Dendritic cell treated with granulocyte-macrophage colony-stimulating factor and Interleukin-4, amounts not matched to agents 40 ng/mL and 50 ng/mL, for 4 days (primary cell): ENCODE measurements around the gene AFTPH.
A peak's percentile ranks its signal among the peaks of the same experiment; 100 is the strongest.

Experiments used
- H3K27ac Mint-ChIP-seq: one replicate; pipeline ENCODE4 v1.8.0; 2022; ENCODE audit warnings: mild to moderate bottlenecking, mixed read lengths
- H3K27me3 Mint-ChIP-seq: one replicate; pipeline ENCODE4 v1.8.0; 2022; ENCODE audit warnings: mild to moderate bottlenecking, mixed read lengths
- H3K36me3 Mint-ChIP-seq: one replicate; pipeline ENCODE4 v1.8.0; 2022; ENCODE audit warnings: low read depth, mixed read lengths
- H3K4me1 Mint-ChIP-seq: one replicate; pipeline ENCODE4 v1.8.0; 2022; ENCODE audit warnings: low read depth, mixed read lengths
- H3K4me3 Mint-ChIP-seq: one replicate; pipeline ENCODE4 v1.8.0; 2022; ENCODE audit warnings: mild to moderate bottlenecking, moderate library complexity, mixed read lengths
- H3K9me3 Mint-ChIP-seq: one replicate; pipeline ENCODE4 v1.8.0; 2022; ENCODE audit warnings: mixed read lengths
- intact Hi-C: fragments of 100-400 bp; cut with micrococcal nuclease; formaldehyde crosslinking; loops from one replicate; pipeline ENCODE4 v1.15.0; 2022

The AFTPH gene, protein sequence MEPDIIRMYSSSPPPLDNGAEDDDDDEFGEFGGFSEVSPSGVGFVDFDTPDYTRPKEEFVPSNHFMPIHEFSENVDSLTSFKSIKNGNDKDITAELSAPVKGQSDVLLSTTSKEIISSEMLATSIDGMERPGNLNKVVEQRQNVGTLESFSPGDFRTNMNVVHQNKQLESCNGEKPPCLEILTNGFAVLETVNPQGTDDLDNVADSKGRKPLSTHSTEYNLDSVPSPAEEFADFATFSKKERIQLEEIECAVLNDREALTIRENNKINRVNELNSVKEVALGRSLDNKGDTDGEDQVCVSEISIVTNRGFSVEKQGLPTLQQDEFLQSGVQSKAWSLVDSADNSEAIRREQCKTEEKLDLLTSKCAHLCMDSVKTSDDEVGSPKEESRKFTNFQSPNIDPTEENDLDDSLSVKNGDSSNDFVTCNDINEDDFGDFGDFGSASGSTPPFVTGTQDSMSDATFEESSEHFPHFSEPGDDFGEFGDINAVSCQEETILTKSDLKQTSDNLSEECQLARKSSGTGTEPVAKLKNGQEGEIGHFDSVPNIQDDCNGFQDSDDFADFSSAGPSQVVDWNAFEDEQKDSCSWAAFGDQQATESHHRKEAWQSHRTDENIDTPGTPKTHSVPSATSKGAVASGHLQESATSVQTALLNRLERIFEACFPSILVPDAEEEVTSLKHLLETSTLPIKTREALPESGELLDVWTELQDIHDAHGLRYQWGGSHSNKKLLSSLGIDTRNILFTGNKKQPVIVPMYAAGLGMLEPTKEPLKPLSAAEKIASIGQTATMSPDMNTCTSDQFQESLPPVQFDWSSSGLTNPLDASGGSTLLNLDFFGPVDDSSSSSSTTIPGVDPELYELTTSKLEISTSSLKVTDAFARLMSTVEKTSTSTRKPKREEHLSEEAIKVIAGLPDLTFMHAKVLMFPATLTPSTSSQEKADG

DNA sequence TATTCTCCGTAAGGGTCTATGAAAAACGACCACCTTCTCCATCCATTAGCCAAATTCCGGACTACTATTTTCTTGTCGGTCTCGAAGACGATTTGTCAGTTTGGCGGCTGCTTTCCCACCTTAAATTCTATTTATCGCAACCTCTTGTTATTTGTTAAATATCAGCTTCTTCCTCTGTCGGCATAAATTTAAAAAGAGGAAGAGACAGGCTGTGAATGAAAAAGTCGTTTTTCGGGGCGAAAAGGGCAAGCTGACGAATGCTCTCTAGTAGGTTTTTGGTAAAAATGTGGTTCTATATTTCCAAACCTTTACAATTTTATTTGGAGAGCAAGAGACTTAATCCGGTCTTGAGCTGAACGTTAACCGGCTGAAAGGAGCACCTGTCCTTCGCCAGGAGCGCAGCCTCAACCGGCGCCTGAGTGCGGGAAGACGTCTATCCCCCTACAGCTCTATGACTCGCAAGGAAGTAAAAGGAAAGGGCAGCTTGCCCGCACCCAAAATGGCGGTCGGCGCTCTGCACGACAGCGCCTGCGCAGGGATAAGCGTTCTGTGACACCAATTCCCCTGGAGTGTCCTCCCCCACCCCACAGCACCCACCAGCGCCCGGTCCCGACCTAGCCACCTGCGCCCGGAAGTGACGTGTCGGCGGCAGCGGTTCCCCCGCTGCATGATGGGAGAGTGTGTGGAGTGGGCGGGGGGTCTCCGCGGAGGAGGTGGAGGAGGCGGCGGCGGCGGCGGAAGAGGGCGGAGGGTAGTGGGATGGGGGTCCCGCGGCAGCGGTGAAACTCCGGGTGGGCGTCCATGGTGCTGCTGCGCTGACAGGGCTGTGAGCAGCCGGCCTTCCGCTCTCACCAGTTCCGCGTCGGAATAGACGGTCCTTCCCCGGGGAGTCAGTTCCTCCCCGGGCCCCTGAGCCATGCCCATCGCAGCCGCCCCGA lies at the start of gene AFTPH:
AFTPH (plus strand) TSS at position 663 of the 938 bp plus-strand sequence. CDS start 27,147 bp downstream, outside the sequence.
- Mint-ChIP-seq H3K36me3 (peaks cover 26% of the 10 kb centered on the region), H3K4me3 (peak within 1 kb of the TSS; percentile 84), H3K4me1 (peaks cover 22% of the 10 kb centered on the region), H3K27ac (peak within 1 kb of the TSS; percentile 99), H3K27me3 (no peaks in the 10 kb centered on the region), H3K9me3 (no peaks in the 10 kb centered on the region)
- intact Hi-C loops = loop anchor here (2.0 to 5.0 kb wide), 4 partner anchors 39 to 341 kb away; no protein-coding TSS in a partner anchor

DNA sequence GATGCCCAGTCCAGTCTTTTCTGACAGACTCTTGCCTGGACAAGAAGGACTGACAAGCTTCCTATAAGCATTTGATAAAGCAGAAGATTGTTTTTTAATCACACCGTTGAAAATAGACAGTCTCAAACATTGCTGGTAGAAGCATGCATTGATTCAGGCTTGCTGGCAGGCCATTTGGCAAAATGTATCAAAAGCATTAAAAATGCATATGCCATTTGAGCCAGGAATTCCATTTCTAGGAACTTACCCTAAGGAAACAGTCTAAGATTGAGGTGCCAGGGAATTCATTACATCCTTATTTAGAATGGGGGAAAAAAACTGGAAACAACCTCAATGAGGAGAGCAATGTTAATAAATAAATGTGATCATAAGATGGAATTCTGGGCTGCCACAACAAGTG lies 49.5 kb upstream of the AFTPH start:
- intact Hi-C loops = no loop called here
- H3K4me3 Mint-ChIP-seq = no peak overlapping the region
- peaks cover 11% of the 10 kb centered on the region for H3K4me1 Mint-ChIP-seq
- no peak overlapping the region for H3K27ac Mint-ChIP-seq
- peaks cover 4% of the 10 kb centered on the region for H3K27me3 Mint-ChIP-seq
- H3K36me3 Mint-ChIP-seq = no peaks in the 10 kb centered on the region
- H3K9me3 Mint-ChIP-seq = no peaks in the 10 kb centered on the region

DNA sequence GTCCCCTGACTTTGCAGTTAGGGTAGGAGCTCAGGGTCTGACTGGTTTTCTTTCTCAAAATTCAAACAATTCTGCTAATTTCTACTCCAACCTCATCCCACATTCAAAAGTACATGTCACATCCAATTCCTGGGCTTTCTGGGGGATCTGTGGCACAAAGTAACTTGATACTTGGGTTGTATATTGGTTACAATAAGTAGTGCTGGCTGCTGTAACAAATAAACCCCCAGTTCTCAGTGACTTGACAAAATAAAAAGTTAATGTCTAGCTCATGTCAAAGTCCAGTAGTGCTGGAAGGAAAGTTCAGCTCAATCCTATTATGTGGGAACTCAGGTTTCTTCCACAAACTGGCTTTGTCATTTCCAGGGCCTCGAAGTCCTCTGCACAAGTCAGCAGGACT lies 47.1 kb upstream of the AFTPH start:
- Mint-ChIP-seq H3K9me3 (no peaks in the 10 kb centered on the region), H3K4me1 (peaks cover 11% of the 10 kb centered on the region), H3K27ac (no peak overlapping the region), H3K4me3 (no peak overlapping the region), H3K36me3 (no peaks in the 10 kb centered on the region), H3K27me3 (peaks cover 2% of the 10 kb centered on the region)
- intact Hi-C loops = no loop called here

DNA sequence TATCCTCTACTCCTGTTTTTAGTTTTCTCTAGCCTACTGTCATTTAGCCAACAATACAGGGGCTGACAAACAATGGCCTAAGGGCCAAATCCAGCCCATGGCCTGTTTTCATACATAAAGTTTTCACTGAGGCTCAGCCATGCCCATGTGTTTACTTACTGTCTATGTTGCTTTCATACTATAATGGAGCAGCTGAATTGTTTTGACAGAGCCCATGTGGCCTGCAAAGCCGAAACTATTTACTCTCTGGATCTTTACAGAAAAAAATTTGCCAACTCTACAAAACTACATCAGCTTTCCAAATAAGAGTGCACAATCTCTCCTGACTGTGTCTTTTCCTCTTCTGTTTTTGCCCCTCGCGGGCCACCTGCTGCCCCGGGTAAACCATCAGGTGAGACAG lies 46.1 kb upstream of the AFTPH start:
- H3K4me1 Mint-ChIP-seq = peaks cover 11% of the 10 kb centered on the region
- intact Hi-C loops = no loop called here
- no peaks in the 10 kb centered on the region for H3K36me3 Mint-ChIP-seq
- peaks cover 2% of the 10 kb centered on the region for H3K27me3 Mint-ChIP-seq
- H3K27ac Mint-ChIP-seq = no peak overlapping the region
- H3K9me3 Mint-ChIP-seq = no peaks in the 10 kb centered on the region
- no peak overlapping the region for H3K4me3 Mint-ChIP-seq

DNA sequence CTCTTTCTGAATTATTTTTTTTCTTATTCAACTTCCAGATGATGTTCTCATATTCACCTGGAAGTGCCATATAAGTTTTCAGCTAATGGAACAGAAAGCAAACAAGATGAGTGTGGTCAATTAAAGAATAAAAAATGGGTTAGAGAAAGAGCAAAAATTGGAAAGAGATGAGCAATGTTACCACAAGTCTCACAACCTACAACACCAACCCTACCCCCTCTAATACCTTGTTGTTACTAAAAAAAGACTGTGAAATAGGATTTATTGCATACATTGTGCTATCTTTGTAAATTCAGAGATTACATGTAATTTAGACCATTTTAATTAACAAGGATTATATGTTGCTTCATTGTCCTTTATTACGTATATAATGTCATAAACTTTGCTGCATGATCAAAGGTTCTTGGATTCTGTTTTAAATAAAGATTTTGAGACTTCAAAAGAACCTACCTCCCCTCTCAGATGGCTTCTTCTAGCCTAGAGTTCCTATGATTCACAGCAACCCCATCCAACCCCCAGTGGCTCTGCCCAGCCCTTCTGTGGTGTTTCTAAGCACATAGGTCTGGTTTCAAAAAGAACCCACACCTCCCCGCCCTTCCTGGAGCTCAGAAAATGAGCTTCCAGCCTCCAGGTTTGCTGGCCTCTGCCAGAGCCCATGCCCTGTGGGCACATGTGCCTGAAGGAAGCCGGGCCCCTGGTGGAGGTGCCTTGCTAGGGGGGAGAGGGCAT lies 45.5 kb upstream of the AFTPH start:
- H3K4me3 Mint-ChIP-seq = no peak overlapping the region
- no peaks in the 10 kb centered on the region for H3K27me3 Mint-ChIP-seq
- H3K27ac Mint-ChIP-seq = no peak overlapping the region
- no peaks in the 10 kb centered on the region for H3K9me3 Mint-ChIP-seq
- peaks cover 11% of the 10 kb centered on the region for H3K4me1 Mint-ChIP-seq
- intact Hi-C loops = no loop called here
- H3K36me3 Mint-ChIP-seq = no peaks in the 10 kb centered on the region

DNA sequence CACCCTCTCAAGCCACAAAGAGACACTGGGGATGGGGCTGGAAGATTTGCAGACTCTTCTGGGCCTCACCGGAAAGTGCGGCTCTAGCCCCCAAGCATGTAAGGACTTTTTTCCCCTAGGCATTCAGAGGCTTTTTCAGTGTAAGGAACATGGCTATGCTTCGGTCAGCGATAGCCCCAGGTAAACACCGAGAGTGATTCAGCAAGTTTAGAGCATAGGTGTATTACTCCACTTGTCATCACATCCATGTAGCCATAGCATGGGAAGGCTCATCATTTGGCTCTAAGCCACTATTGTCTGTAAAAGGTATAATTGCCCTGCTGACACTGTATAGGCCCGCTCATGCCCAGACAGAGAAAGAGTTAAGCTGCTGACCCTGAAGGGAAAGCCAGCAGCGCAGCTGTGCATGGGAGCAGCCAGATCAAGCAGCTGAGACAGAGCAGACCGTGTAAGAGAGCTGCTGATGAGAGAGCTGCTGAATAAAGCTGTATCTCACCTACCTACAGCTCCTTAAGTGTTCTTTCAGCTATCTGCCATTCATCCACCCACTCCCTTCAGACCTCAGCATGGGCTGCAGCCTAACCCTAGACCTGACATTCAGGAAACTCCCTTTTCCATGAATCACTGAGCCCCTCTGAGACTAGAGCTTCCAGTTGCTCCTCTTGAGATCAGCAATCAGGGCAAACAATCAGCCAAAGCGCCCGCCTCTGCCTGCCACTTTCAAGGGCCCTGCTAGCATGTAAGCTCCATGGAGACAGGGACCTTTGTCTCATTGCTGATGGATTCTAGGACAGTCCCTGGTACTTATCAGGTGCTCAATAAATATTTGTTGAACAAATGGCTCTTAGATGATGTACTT lies 44.6 kb upstream of the AFTPH start:
- no peak overlapping the region for H3K27ac Mint-ChIP-seq
- intact Hi-C loops = no loop called here
- H3K4me1 Mint-ChIP-seq = peaks cover 5% of the 10 kb centered on the region
- no peak overlapping the region for H3K4me3 Mint-ChIP-seq
- no peaks in the 10 kb centered on the region for H3K9me3 Mint-ChIP-seq
- H3K27me3 Mint-ChIP-seq = no peaks in the 10 kb centered on the region
- H3K36me3 Mint-ChIP-seq = no peaks in the 10 kb centered on the region

DNA sequence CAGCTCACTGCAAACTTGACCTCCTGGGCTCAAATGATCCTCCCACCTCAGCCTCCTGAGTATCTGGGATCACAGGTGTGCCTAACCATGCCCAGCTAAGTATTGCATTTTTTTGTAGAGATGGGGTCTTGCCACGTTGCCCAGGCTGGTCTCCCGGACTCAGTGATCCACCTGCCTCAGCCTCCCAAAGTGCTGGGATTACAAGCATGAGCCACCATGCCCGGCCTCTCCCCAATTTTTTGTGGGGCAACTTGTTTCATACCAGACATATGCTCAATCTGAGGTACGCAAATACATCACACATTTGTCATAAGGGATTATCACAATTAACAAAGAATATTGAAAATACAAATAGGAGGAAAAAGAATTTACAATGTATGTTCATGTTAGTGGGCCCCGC lies 42.5 kb upstream of the AFTPH start:
- H3K4me1 Mint-ChIP-seq = peaks cover 8% of the 10 kb centered on the region
- no peak overlapping the region for H3K27ac Mint-ChIP-seq
- intact Hi-C loops = no loop called here
- H3K27me3 Mint-ChIP-seq = peaks cover 6% of the 10 kb centered on the region
- no peaks in the 10 kb centered on the region for H3K36me3 Mint-ChIP-seq
- no peaks in the 10 kb centered on the region for H3K9me3 Mint-ChIP-seq
- no peak overlapping the region for H3K4me3 Mint-ChIP-seq

DNA sequence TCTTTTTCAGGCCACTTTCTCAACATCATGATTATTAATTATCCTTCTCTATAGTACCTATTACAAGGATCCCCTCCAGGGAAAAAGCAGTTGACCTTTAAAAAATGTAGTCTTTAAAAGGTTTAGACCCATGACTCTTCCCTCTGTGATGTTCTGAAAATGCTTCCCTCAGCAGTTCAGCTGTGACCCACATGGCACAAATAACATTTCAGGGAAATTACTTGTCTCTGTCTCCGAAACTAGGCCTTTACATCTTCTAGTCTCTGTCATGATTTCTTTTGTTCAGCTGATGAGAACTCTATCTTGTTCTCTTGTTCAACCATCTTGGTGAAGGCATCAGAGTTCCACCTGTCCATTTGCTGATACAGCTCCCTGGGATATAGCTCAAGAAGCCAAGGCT lies 41.9 kb upstream of the AFTPH start:
- H3K4me3 Mint-ChIP-seq = no peak overlapping the region
- no peaks in the 10 kb centered on the region for H3K36me3 Mint-ChIP-seq
- intact Hi-C loops = no loop called here
- peaks cover 8% of the 10 kb centered on the region for H3K4me1 Mint-ChIP-seq
- H3K9me3 Mint-ChIP-seq = no peaks in the 10 kb centered on the region
- peaks cover 7% of the 10 kb centered on the region for H3K27me3 Mint-ChIP-seq
- no peak overlapping the region for H3K27ac Mint-ChIP-seq

DNA sequence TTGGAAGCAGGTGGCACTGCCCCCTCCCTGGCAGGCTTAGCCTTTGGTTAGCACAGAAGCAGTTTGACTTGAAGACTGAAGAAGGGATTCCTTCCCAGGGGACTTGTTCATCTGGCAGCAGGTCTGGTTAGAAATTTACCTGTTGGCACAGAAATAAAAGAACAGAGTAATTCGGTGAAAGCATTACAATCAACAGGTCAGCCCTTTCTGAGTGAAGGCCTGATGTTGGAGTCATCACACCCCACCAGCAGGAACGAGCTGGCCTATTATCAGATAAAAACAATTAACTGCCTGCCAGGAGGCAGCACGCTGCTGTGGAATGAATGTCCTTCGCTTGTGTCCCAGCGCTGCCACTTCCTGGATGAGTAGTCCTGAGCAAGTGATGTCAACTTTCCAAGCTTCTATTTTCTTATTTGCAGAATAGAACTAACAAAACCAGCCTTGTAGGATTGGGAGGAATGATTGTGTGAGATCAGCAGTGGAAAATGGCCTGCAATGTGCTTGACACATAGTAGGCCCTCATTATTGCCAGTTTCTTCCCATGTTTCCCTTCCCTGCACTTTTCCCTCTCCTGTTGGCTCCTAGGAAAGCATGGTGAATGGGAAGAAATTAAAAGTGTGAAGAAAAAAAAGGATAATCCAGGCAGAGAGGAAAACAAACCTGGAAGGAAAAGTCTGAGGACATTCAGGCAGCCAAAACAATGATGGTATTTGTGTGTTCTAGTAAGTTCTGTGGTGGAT lies 41.2 kb upstream of the AFTPH start:
- intact Hi-C loops = no loop called here

DNA sequence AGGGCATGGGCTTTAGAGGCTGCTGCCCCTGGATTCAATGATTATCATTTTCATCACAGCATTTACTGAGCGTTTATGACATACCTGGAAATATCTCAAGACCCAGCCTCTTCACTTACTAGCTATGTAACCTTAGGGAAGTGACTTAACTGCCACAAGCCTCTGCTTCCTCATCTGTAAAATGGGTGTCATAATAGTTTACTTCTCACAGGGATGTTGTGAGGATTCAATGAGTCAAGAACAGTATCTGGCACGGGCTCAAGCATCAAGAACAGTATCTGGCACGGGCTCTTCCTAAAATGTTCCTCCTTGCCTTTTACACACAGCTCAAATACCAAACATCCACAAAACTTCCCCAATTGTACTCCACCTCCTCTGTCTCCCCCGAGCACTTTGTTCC lies 38.8 kb upstream of the AFTPH start:
- H3K4me3 Mint-ChIP-seq = no peak overlapping the region
- peaks cover 14% of the 10 kb centered on the region for H3K27me3 Mint-ChIP-seq
- H3K9me3 Mint-ChIP-seq = no peaks in the 10 kb centered on the region
- no peaks in the 10 kb centered on the region for H3K36me3 Mint-ChIP-seq
- H3K27ac Mint-ChIP-seq = no peak overlapping the region
- H3K4me1 Mint-ChIP-seq = peaks cover 14% of the 10 kb centered on the region
- intact Hi-C loops = no loop called here

More for the DNA sequence above, 41.2 kb upstream of the AFTPH start:
- H3K27ac Mint-ChIP-seq = no peak overlapping the region
- no peaks in the 10 kb centered on the region for H3K36me3 Mint-ChIP-seq
- H3K9me3 Mint-ChIP-seq = no peaks in the 10 kb centered on the region
- peaks cover 8% of the 10 kb centered on the region for H3K4me1 Mint-ChIP-seq
- H3K4me3 Mint-ChIP-seq = no peak overlapping the region
- H3K27me3 Mint-ChIP-seq = peaks cover 7% of the 10 kb centered on the region

DNA sequence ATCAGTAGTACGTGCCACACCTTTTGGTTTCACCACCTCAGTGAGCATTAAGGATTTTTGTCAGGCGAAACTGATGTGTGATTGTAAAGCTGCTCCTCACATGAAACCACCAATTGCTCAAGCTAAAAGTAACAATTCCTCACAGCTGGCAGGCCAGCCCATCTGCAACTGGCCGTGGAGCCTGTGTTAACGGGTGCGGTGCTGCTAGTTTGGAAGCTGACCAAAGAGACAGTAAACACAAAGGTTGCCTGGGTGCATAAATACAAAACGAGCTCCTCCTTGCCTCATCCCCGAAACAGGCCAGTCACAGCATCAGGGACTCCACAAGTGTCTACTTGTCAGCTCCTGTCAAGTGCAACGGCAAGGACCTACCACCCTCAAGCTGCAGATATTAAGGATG lies 38.2 kb upstream of the AFTPH start:
- H3K27me3 Mint-ChIP-seq = peaks cover 14% of the 10 kb centered on the region
- H3K9me3 Mint-ChIP-seq = no peaks in the 10 kb centered on the region
- no peak overlapping the region for H3K4me3 Mint-ChIP-seq
- intact Hi-C loops = no loop called here
- H3K27ac Mint-ChIP-seq = no peak overlapping the region
- H3K4me1 Mint-ChIP-seq = peaks cover 20% of the 10 kb centered on the region
- H3K36me3 Mint-ChIP-seq = no peaks in the 10 kb centered on the region
